Ramos (cell line): ENCODE results near the gene DENND10.

Experiments
- in situ Hi-C: fragments of 300-500 bp; cut with MboI; formaldehyde crosslinking; loops from one replicate; pipeline ENCODE4 v1.14.3; 2022; ENCODE audit warnings: low sequenced_read_pairs; ENCODE audit not compliant: unreplicated experiment

Gene DENND10

GRCh38 chr10:119162452-119163092 is 58.7 kb downstream of the DENND10 start:
- in situ Hi-C loops, result loop anchor here (25.0 kb wide), 1 partner anchor 400 kb away; the partner anchor contains the start of gene CACUL1

DNA sequence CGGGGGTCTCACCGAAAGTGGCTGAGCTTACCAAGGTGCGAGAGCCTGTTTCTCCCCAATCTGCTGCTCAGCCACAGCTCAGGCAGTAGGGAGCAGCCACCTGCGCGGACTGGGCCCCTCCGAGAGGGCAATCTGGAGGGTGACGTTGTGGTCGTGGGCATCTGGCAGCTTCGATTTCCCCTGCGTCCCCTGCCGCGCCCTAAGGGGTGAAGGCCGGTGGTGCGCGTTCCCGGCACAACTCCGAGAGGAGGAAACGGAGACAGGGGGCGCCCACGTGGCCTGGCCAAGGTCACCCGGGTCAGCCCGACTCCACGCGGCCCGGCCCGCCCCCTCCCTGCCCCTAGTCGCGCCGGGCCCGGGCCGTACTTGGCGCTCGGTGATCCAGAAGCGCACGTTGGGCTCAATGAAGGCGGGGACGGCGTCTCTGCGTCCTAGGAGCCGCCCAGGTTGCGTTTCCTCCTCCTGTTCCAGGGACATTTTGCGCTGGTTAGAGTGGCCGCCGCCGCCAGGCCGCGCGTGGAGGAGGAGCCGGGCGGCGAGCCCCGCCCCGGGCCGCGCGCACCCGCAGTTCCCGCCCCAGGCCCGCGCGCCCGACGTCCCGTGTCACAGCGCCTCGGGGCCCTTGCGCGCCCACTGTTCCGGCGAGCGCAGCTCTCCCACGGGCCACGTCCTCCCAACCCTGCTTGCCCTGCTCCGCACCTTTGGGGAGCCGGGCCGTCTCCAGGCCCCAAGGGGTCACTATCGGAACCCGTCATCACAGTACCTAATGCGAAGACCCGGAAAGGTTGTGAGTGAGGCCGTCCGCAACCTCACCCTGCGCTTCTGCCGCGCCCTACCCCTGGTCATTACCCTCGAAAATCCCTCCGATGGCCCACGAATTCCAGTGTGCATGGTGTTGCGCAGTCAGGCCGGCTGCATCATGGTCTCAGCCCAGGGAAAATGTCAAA is 61.5 kb downstream of the DENND10 start, which contains the start of gene SFXN4:
TSS of gene SFXN4 (minus strand) at position 544 of the 947 bp plus-strand sequence. CDS start at position 477, 67 bp downstream.
- in situ Hi-C loops, result loop anchor here (25.0 kb wide), 1 partner anchor 403 kb away; the partner anchor contains the start of gene CACUL1

- in situ Hi-C loops, result loop anchor here (25.0 kb wide), 1 partner anchor 404 kb away; the partner anchor contains the start of gene CACUL1
Observed at GRCh38 chr10:119166118-119166500, 62.2 kb downstream of the DENND10 start.

DNA sequence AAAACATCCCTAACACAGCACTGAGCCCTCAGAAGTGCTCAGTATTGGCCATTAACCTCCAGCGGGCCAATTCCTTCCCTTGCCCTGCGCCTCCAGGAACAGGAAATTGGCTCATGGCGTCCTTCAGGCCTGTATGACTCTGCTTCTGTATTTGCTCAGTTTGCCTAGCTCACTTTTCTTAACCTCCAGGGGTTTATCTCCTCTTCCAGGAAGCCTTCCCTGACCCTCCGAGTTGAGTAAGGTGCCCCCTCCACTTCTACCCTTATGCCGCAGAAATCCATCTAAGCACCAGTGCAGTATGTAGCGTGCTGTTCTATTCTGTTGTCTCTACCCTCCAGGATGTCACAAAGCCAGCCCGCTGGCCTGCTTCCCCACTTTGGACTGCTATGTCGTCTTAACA is 62.7 kb downstream of the DENND10 start:
- in situ Hi-C loops, result loop anchor here (25.0 kb wide), 1 partner anchor 404 kb away; the partner anchor contains the start of gene CACUL1

- in situ Hi-C loops, result loop anchor here (25.0 kb wide), 1 partner anchor 405 kb away; the partner anchor contains the start of gene CACUL1
Observed at GRCh38 chr10:119167041-119167440, 63.1 kb downstream of the DENND10 start.

GRCh38 chr10:119174109-119174508 is 70.2 kb downstream of the DENND10 start:
- in situ Hi-C loops, result loop anchor here (25.0 kb wide), 1 partner anchor 412 kb away; the partner anchor contains the start of gene CACUL1

DNA sequence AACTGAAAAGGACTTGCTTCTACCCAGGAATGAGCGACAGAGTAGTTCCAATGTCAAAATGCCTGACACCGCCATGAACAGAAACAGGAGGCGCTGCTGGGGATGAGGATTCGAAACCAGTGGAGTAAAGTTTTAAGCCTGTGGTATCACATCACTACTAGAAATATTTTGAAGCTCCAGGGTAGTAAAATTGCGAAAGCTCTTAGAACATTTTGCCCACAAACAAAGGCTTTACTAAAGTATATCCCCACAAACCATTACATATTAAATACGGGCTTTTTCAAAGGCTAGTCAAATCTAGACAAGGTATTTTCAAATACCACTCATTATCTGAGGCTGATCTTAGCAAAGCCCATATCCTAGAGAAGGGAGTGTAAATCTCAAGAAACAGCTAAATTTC is 72.3 kb downstream of the DENND10 start:
- in situ Hi-C loops, result loop anchor here (25.0 kb wide), 1 partner anchor 614 kb away; no protein-coding TSS in a partner anchor

DNA sequence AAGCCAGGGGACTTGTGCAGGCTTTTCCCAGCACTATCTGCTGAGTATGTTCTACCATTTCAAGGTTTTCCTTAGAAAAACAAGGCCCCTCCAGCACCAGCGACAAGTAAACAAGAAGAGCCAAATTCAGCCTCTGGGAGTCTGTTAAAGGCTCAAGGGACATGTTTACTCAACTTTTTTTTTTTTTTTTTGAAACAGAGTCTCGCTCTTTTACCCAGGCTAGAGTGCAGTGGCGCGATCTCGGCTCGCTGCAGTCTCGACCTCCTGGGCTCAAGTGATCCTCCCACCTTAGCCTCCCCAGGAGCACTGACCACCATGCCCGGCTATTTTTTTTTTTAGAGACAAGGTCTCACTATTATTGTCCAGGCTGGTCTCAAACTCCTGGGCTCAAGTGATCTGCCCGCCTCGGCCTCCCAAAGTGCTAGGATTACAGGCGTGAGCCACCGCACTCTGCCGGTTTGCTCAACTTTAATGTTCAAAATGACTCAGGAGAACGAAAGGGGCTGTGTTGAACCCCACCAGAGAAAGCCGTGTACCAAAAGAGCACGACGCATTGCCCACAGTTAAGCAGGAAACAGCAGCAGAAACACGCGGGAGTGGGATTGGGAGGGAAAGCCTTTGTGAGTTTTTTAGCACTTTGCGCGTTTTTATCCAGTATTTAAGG is 73.9 kb downstream of the DENND10 start:
- in situ Hi-C loops, result loop anchor here (25.0 kb wide), 1 partner anchor 616 kb away; no protein-coding TSS in a partner anchor

DNA sequence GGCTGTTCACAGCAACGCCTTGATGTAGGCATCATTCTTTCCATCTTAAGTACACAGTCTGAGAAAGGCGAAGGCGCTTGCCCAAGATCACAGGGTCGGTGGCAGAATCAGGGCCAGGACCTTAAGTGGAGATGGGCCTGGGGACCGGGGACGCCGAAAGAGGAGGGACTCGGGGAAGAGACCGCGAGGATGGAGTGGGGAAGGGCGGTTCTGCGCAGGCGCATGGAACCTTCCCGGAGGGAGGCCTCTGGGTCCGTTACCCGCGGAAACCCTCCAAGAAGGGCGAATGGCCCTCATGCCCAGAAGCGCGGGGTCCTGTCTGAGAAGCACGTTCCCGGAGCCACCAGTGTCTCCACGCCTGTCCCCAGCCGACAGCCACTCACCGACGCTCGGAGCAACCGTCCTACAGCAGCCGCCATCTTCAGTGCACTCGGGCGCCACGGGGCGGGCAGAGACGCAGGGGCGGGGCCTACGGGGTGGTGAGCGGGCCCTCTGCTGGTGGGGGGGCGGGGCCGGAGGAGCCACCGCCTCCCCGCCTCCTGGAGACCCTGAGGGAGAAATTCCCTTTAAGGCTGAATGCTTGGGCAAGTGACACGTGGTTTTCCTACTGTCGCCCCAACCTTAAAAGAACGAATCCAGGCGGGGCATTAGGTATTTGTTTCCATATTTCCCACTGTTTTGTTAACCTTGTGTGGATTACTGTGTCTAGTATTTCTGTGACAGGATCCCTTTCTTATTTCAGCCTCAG is 74.6 kb downstream of the DENND10 start, which contains the start of gene PRDX3:
TSS of gene PRDX3 (minus strand) at position 441 of the 748 bp plus-strand sequence. CDS start at position 419, 22 bp downstream.
- in situ Hi-C loops, result loop anchor here (25.0 kb wide), 1 partner anchor 616 kb away; no protein-coding TSS in a partner anchor

DNA sequence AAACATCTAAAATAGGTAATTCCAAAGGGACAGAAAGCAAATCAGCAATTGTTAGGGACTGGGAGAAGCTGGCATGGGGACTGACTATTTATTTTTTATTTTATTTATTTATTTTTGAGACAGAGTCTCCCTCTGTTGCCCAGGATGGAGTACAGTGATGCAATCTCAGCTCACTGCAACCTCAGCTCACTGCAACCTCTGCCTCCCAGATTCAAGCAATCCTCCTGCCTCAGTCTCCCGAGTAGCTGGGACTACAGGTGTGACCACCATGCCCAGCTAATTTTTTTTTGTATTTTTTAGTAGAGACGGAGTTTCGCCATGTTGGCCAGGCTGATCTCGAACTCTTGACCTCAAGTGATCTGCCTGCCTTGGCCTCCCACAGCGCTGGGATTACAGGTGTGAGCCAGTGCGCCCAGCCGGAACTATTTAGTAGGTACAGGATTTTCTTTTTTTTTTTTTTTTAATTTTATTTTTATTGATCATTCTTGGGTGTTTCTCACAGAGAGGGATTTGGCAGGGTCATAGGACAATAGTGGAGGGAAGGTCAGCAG is 77.0 kb downstream of the DENND10 start:
- in situ Hi-C loops, result loop anchor here (25.0 kb wide), 1 partner anchor 619 kb away; no protein-coding TSS in a partner anchor

DNA sequence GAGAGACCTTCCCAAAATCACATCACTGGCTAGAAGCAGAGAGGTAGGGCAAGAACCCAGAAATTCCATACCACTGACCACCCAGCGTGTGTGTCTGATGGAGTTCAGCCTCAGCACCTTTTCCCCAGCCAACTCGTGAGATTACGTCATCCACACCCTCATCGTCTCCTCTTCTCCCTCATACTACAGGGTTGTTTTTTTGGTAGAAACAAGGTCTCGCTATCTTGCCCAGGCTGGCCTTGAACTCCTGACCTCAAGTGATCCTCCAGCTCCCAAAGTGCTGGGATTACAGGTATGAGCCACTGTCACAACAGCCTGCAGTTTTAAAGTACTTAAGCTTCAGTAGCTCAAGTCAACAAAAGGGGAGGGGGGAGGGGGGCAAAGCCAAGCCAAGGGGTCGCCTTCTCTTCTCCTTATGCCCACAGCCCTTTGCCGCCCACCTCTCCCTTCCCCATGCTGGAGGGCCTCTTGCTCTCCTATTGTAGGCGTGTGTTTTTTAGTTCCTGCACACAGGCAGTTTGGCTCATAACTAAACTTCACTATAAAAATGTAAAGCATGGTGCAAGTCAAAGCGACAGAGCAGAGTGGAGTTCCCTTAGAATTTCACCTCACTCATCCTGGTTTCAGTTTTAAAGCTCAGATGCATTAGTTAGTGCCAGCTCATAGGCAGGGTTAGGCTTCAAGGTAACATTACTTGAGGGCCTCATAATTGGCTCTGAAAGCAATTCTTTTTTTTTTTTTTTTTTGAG is 79.9 kb downstream of the DENND10 start:
- in situ Hi-C loops, result loop anchor here (25.0 kb wide), 1 partner anchor 622 kb away; no protein-coding TSS in a partner anchor
